ENCODE data around the gene CPLANE2. TPM values are rescaled to one million over a fixed set of nuclear protein-coding genes. Genes with fewer than 3 reads are reported as not detected.

Gene CPLANE2
- total RNA-seq, 1 experiment from 2014 or later, result 5.5 TPM

- H3K9me3 ChIP-seq (ENCODE audit: low read depth, low read length, poor library complexity, severe bottlenecking), result no peaks in the 10 kb centered on the region
- H3K4me1 ChIP-seq (ENCODE audit: insufficient read depth, low read length, poor library complexity, severe bottlenecking), result peaks cover 4% of the 10 kb centered on the region
- H3K4me3 ChIP-seq (ENCODE audit: low read depth, low read length, poor library complexity, severe bottlenecking), result no peak overlapping the region
- no peak for TF ChIP-seq EZH2 (IDR thresholded peaks at IDR 0.05; ENCODE audit: borderline replicate concordance, low read depth, low read length, poor library complexity, severe bottlenecking)
- no peak for TF ChIP-seq CTCF (conservative IDR thresholded peaks at IDR 0.05; ENCODE audit: low read depth, low read length)
- no peak overlapping the region for H3K27ac ChIP-seq (ENCODE audit: low read depth, low read length, poor library complexity, severe bottlenecking)
- ChIA-PET CTCF (interaction anchor here (0.5 kb wide), 1 partner anchor 155 kb away, joined by 5 read pairs; no protein-coding TSS in a partner anchor), POLR2A (ENCODE audit: low non-redundant PET) (no interaction called here)
- no peaks in the 10 kb centered on the region for H3K27me3 ChIP-seq (replicated peaks; ENCODE audit: insufficient read depth, low read depth, low read length, poor library complexity)
- BruUV-seq (replicated peaks), result no TSS peak
- intact Hi-C loops (cut with micrococcal nuclease; ENCODE audit: unreplicated experiment), result no loop called here
- no peak for DNase-seq (ENCODE audit: low spot score)
- no peaks in the 10 kb centered on the region for H3K36me3 ChIP-seq (ENCODE audit: insufficient read depth, low read length, poor library complexity, severe bottlenecking)
Measured at GRCh38 chr1:16221499-16221898, 15.5 kb downstream of the CPLANE2 start.

- no peak for DNase-seq (ENCODE audit: low spot score)
- no peaks in the 10 kb centered on the region for H3K36me3 ChIP-seq (ENCODE audit: insufficient read depth, low read length, poor library complexity, severe bottlenecking)
- no peak overlapping the region for H3K4me3 ChIP-seq (ENCODE audit: low read depth, low read length, poor library complexity, severe bottlenecking)
- no peaks in the 10 kb centered on the region for H3K27me3 ChIP-seq (replicated peaks; ENCODE audit: insufficient read depth, low read depth, low read length, poor library complexity)
- POLR2A ChIA-PET (ENCODE audit: low non-redundant PET), result interaction anchor here (0.7 kb wide), 1 partner anchor 17 kb away, joined by 3 read pairs; no protein-coding TSS in a partner anchor
- H3K4me1 ChIP-seq (ENCODE audit: insufficient read depth, low read length, poor library complexity, severe bottlenecking), result peaks cover 5% of the 10 kb centered on the region
- intact Hi-C loops (cut with micrococcal nuclease; ENCODE audit: unreplicated experiment), result no loop called here
- CTCF ChIA-PET, result no interaction called here
- TF ChIP-seq EZH2 (IDR thresholded peaks at IDR 0.05; ENCODE audit: borderline replicate concordance, low read depth, low read length, poor library complexity, severe bottlenecking) (no peak), CTCF (conservative IDR thresholded peaks at IDR 0.05; ENCODE audit: low read depth, low read length) (no peak)
- no peaks in the 10 kb centered on the region for H3K9me3 ChIP-seq (ENCODE audit: low read depth, low read length, poor library complexity, severe bottlenecking)
- H3K27ac ChIP-seq (ENCODE audit: low read depth, low read length, poor library complexity, severe bottlenecking), result no peak overlapping the region
- BruUV-seq (replicated peaks), result no TSS peak
Measured at GRCh38 chr1:16219968-16220500, 16.9 kb downstream of the CPLANE2 start.

GRCh38 chr1:16218674-16219071 lies 18.3 kb downstream of the CPLANE2 start:
- ChIA-PET POLR2A (ENCODE audit: low non-redundant PET) (no interaction called here), CTCF (no interaction called here)

More at GRCh38 chr1:16218674-16219071, 18.3 kb downstream of the CPLANE2 start:
- intact Hi-C loops (cut with micrococcal nuclease; ENCODE audit: unreplicated experiment), result no loop called here
- no peaks in the 10 kb centered on the region for H3K36me3 ChIP-seq (ENCODE audit: insufficient read depth, low read length, poor library complexity, severe bottlenecking)
- peaks cover 5% of the 10 kb centered on the region for H3K4me1 ChIP-seq (ENCODE audit: insufficient read depth, low read length, poor library complexity, severe bottlenecking)
- H3K9me3 ChIP-seq (ENCODE audit: low read depth, low read length, poor library complexity, severe bottlenecking), result no peaks in the 10 kb centered on the region
- no peak for TF ChIP-seq CTCF (conservative IDR thresholded peaks at IDR 0.05; ENCODE audit: low read depth, low read length)
- no peak for TF ChIP-seq EZH2 (IDR thresholded peaks at IDR 0.05; ENCODE audit: borderline replicate concordance, low read depth, low read length, poor library complexity, severe bottlenecking)
- no peak for DNase-seq (ENCODE audit: low spot score)
- BruUV-seq (replicated peaks), result no TSS peak
- no peaks in the 10 kb centered on the region for H3K27me3 ChIP-seq (replicated peaks; ENCODE audit: insufficient read depth, low read depth, low read length, poor library complexity)
- no peak overlapping the region for H3K27ac ChIP-seq (ENCODE audit: low read depth, low read length, poor library complexity, severe bottlenecking)
- no peak overlapping the region for H3K4me3 ChIP-seq (ENCODE audit: low read depth, low read length, poor library complexity, severe bottlenecking)

All from A673 (cell line).